SU-DHL-6 (cell line): Measurements from ENCODE around the gene GUCY1B1.

ENCODE experiments used
- H2AFZ ChIP-seq: fragments of 200-600 bp; sonication (generic); 2 replicates; pipeline ENCODE4 v1.6.1; 2014; ENCODE audit warnings: low read depth, mild to moderate bottlenecking, moderate library complexity, mixed read lengths, antibody characterized with exemption, low read length; ENCODE audit not compliant: severe bottlenecking
- H3F3A ChIP-seq: fragments of 200-600 bp; shearing (Covaris generic); 2 replicates; pipeline ENCODE4 v1.6.0; 2016; ENCODE audit warnings: antibody characterized with exemption, mild to moderate bottlenecking; ENCODE audit not compliant: insufficient read depth
- H3K27ac ChIP-seq: fragments of 200-600 bp; sonication (generic); 2 replicates; pipeline ENCODE4 v1.5.1; 2016; ENCODE audit warnings: low read depth, mild to moderate bottlenecking, low read length, moderate library complexity, mixed read lengths
- H3K27me3 ChIP-seq: fragments of 200-600 bp; sonication (generic), shearing (Covaris generic); 2 replicates; pipeline ENCODE4 v1.6.0; 2014; ENCODE audit warnings: mild to moderate bottlenecking, low read length
- H3K36me3 ChIP-seq: fragments of 200-600 bp; sonication (generic); 2 replicates; pipeline ENCODE4 v1.6.1; 2014; ENCODE audit warnings: mild to moderate bottlenecking, low read length, mixed read lengths
- H3K4me2 ChIP-seq: fragments of 300-600, 200-600 bp; shearing (Covaris generic), sonication (generic); 2 replicates; pipeline ENCODE4 v1.6.0; 2014; ENCODE audit warnings: low read length, low read depth, mild to moderate bottlenecking; ENCODE audit not compliant: poor library complexity, severe bottlenecking
- H3K4me3 ChIP-seq: fragments of 200-600 bp; sonication (generic); 2 replicates; pipeline ENCODE4 v1.5.1; 2014; ENCODE audit warnings: antibody characterized with exemption, low read length, mild to moderate bottlenecking, mixed read lengths; ENCODE audit not compliant: insufficient read depth, poor library complexity, severe bottlenecking
- H3K79me2 ChIP-seq: fragments of 200-600 bp; sonication (generic); 2 replicates; pipeline ENCODE4 v1.6.1; 2014; ENCODE audit warnings: mild to moderate bottlenecking, low read length, moderate library complexity; ENCODE audit not compliant: insufficient read depth
- H3K9ac ChIP-seq: fragments of 200-600 bp; sonication (generic); 2 replicates; pipeline ENCODE4 v1.7.0; 2014; ENCODE audit warnings: mild to moderate bottlenecking, low read length
- H3K9me2 ChIP-seq: fragments of 200-600 bp; sonication (generic); replicated peaks from 2 replicates; pipeline ENCODE4 v1.6.1; 2014; ENCODE audit warnings: low read length; ENCODE audit not compliant: insufficient read depth
- H3K9me3 ChIP-seq: fragments of 200-600 bp; sonication (generic); 2 replicates; pipeline ENCODE4 v1.6.1; 2014; ENCODE audit warnings: low read length, mixed read lengths; ENCODE audit not compliant: insufficient read depth
- H4K20me1 ChIP-seq: fragments of 200-600 bp; sonication (generic); 2 replicates; pipeline ENCODE4 v1.6.1; 2014; ENCODE audit warnings: low read depth, mild to moderate bottlenecking, antibody characterized with exemption, low read length, moderate library complexity, mixed read lengths
- EZH2phosphoT487 ChIP-seq: fragments of 200-600 bp; sonication (generic), shearing (Covaris generic); conservative IDR thresholded peaks from 2 replicates; pipeline ENCODE4 v1.6.1; 2018; ENCODE audit warnings: mild to moderate bottlenecking, antibody characterized with exemption, low read length, moderate library complexity, mixed read lengths
- TF ChIP-seq, protein P1 (sequence below): fragments of 200-600 bp; sonication (generic); IDR thresholded peaks from one replicate; pipeline ENCODE4 v1.5.1; 2017; ENCODE audit warnings: antibody characterized with exemption, mild to moderate bottlenecking, low read length, moderate library complexity; ENCODE audit not compliant: insufficient read depth, poor library complexity, severe bottlenecking

Gene GUCY1B1

DNA sequence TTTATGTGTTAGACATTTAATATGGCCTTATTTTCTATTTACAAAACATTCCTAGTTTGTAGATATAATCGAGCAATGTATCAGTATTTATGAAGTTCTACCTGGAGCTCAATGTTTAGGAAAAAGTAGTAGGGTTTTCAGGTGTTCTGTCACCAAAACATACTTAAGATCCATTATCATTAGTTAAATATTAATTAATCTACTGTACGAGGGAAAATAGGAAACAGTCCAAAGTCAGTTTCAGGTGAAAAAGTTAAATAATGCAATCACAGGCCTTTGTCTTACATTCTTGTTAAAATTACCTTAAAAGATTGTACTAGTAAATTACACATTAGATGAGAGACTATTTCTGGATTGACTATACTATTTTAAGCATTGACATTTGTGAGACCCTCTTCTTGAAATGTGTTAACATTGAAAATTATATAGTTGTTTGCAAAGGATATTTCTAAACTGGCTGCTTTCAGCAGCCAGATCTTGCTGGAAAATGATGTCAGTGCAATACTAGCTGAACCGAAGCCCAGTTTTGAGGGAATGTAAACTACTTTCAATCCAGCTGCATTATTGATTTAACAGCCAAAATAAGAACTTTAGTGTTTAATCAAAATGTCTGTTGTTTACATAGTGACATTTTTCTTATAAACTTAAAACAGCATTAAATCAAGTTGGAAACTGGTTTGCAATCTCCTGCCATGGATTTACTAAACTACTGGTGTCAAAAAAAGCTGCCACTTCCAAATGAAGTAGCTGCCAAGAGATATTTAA, 19.3 kb downstream of the GUCY1B1 start:
- Histone ChIP-seq H3K4me3 (no peak overlapping the region), H3K9me2 (no peaks in the 10 kb centered on the region), H3K9ac (no peak overlapping the region), H2AFZ (no peak overlapping the region), H3K36me3 (no peaks in the 10 kb centered on the region), H3K79me2 (no peaks in the 10 kb centered on the region), H3K9me3 (no peaks in the 10 kb centered on the region), H3F3A (no peaks in the 10 kb centered on the region), H3K27me3 (no peaks in the 10 kb centered on the region), H4K20me1 (no peaks in the 10 kb centered on the region), H3K27ac (no peak overlapping the region), H3K4me2 (no peak overlapping the region)
- TF ChIP-seq, protein P1, sequence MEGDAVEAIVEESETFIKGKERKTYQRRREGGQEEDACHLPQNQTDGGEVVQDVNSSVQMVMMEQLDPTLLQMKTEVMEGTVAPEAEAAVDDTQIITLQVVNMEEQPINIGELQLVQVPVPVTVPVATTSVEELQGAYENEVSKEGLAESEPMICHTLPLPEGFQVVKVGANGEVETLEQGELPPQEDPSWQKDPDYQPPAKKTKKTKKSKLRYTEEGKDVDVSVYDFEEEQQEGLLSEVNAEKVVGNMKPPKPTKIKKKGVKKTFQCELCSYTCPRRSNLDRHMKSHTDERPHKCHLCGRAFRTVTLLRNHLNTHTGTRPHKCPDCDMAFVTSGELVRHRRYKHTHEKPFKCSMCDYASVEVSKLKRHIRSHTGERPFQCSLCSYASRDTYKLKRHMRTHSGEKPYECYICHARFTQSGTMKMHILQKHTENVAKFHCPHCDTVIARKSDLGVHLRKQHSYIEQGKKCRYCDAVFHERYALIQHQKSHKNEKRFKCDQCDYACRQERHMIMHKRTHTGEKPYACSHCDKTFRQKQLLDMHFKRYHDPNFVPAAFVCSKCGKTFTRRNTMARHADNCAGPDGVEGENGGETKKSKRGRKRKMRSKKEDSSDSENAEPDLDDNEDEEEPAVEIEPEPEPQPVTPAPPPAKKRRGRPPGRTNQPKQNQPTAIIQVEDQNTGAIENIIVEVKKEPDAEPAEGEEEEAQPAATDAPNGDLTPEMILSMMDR = no peak
- no peak for TF ChIP-seq EZH2phosphoT487

DNA sequence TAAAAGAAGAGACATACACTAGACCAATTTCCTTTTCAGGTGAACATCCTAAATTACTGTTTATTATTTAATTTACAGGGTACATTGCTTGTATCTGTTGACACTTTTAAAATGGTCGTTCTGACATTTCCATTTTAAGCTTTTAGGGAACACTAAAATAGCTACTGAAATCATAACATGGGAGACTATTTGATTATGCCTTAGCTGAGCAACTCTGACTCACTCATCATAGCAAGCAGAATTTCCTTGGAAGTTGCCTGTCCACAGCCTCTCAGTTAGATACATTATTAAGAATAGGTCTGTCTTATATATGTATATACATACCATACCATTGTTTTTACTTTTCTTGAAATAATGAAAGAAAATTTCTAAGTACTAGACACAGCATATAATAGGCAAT, 22.0 kb downstream of the GUCY1B1 start:
- Histone ChIP-seq H3K4me2 (no peak overlapping the region), H3K9ac (no peak overlapping the region), H2AFZ (no peak overlapping the region), H3F3A (no peaks in the 10 kb centered on the region), H4K20me1 (no peaks in the 10 kb centered on the region), H3K27me3 (no peaks in the 10 kb centered on the region), H3K9me3 (no peaks in the 10 kb centered on the region), H3K27ac (no peak overlapping the region), H3K9me2 (no peaks in the 10 kb centered on the region), H3K79me2 (no peaks in the 10 kb centered on the region), H3K4me3 (no peak overlapping the region), H3K36me3 (no peaks in the 10 kb centered on the region)
- no peak for TF ChIP-seq EZH2phosphoT487
- TF ChIP-seq, protein P1 = no peak

DNA sequence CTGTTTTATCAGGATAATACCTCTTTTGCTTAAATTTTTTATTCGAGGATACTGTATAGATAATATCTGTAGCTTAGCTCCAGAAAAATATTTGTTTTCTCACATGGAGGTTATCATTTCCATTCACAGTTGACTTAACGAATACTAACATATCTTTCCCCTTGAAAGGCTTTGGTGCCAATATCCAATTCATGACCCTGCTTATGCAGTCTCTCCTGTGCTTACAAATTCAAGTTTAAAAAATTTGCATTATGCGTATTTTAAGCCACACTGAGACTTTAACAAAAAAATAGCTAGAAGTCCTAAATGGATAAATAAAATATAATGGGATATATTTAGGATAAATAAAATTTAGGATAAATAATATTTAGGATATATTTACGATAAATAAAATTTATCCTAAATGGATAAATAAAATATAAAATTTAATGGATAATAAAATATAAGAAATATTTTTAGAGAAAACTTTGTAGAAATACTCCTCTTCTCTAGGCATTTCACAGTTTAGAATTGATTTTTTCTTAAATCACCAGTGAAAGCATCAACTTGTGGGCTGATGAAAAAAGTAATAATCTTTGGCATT, 22.5 kb downstream of the GUCY1B1 start:
- Histone ChIP-seq H3K9me3 (no peaks in the 10 kb centered on the region), H3K27me3 (no peaks in the 10 kb centered on the region), H3K4me2 (no peak overlapping the region), H3K9me2 (no peaks in the 10 kb centered on the region), H3K79me2 (no peaks in the 10 kb centered on the region), H3K4me3 (no peak overlapping the region), H3F3A (no peaks in the 10 kb centered on the region), H4K20me1 (no peaks in the 10 kb centered on the region), H2AFZ (no peak overlapping the region), H3K27ac (no peak overlapping the region), H3K36me3 (no peaks in the 10 kb centered on the region), H3K9ac (no peak overlapping the region)
- no peak for TF ChIP-seq EZH2phosphoT487
- TF ChIP-seq, protein P1 = no peak
